Osteoblast (primary cell): ENCODE data around the gene TMEM59. TPM values are rescaled to one million over a fixed set of nuclear protein-coding genes. Genes with fewer than 3 reads are reported as not detected.

Experiments used
- DNase-seq: peaks from one replicate; pipeline ENCODE4 v3.0.0; 2011; ENCODE audit warnings: low spot score, mixed read lengths; ENCODE audit not compliant: insufficient read length; ENCODE audit errors: missing footprints
- H2AFZ ChIP-seq: 2 replicates; pipeline ENCODE4 v1.6.0; 2011; ENCODE audit warnings: mild to moderate bottlenecking, low read length
- H3K27ac ChIP-seq: 2 replicates; pipeline ENCODE4 v1.5.1; 2011; ENCODE audit warnings: mild to moderate bottlenecking, low read depth, low read length, moderate library complexity
- H3K27me3 ChIP-seq: 2 replicates; pipeline ENCODE4 v1.6.0; 2012; ENCODE audit warnings: mild to moderate bottlenecking, control low read depth, inconsistent platforms, low read length, moderate library complexity; ENCODE audit not compliant: insufficient read depth
- H3K36me3 ChIP-seq: 2 replicates; pipeline ENCODE4 v1.5.1; 2011; ENCODE audit warnings: mild to moderate bottlenecking, low read length, control low read depth, moderate library complexity; ENCODE audit not compliant: insufficient read depth
- H3K4me1 ChIP-seq: 2 replicates; pipeline ENCODE4 v1.5.1; 2011; ENCODE audit warnings: mild to moderate bottlenecking, low read length, control low read depth, moderate library complexity; ENCODE audit not compliant: insufficient read depth
- H3K4me2 ChIP-seq: 2 replicates; pipeline ENCODE4 v1.6.0; 2011; ENCODE audit warnings: mild to moderate bottlenecking, low read length; ENCODE audit not compliant: insufficient read depth
- H3K4me3 ChIP-seq: fragments of 200-600 bp; sonication (generic); 3 replicates; pipeline ENCODE4 v1.5.1; 2012; ENCODE audit warnings: mild to moderate bottlenecking, low read length, inconsistent platforms; ENCODE audit not compliant: insufficient read depth
- H3K79me2 ChIP-seq: 2 replicates; pipeline ENCODE4 v1.6.0; 2012; ENCODE audit warnings: mild to moderate bottlenecking, low read length, control low read depth, inconsistent platforms; ENCODE audit not compliant: insufficient read depth
- H3K9me3 ChIP-seq: 2 replicates; pipeline ENCODE4 v1.5.1; 2011; ENCODE audit warnings: low read depth, low read length, control low read depth
- H4K20me1 ChIP-seq: 2 replicates; pipeline ENCODE4 v1.6.0; 2012; ENCODE audit warnings: mild to moderate bottlenecking, low read length, control low read depth; ENCODE audit not compliant: insufficient read depth
- CTCF ChIP-seq: IDR thresholded peaks from 2 replicates; pipeline ENCODE4 v1.5.1; 2011; ENCODE audit warnings: mild to moderate bottlenecking, low read depth, low read length, moderate library complexity; ENCODE audit errors: extremely low read depth
- total RNA-seq: library from RNA; depleted of rRNA; stranded (reverse); fragments of >200 nt; gene quantifications from 2 replicates; pipeline ENCODE4 v1.2.3, GENCODE V29; 2012

TMEM59 gene
- total RNA-seq, 1 donor: 356 TPM

- no peak for TF ChIP-seq CTCF
- Histone ChIP-seq H3K9me3 (no peaks in the 10 kb centered on the region), H4K20me1 (no peaks in the 10 kb centered on the region), H3K4me3 (no peak overlapping the region), H3K4me1 (no peaks in the 10 kb centered on the region), H3K4me2 (no peak overlapping the region), H3K27ac (no peak overlapping the region), H2AFZ (no peak overlapping the region), H3K27me3 (no peaks in the 10 kb centered on the region), H3K36me3 (no peaks in the 10 kb centered on the region), H3K79me2 (no peaks in the 10 kb centered on the region)
- no peak for DNase-seq
Measured at GRCh38 chr1:54091666-54092065, 38.7 kb upstream of the TMEM59 start.

- Histone ChIP-seq H2AFZ (no peak overlapping the region), H3K4me2 (no peak overlapping the region), H3K27ac (no peak overlapping the region), H3K4me1 (no peaks in the 10 kb centered on the region), H3K4me3 (no peak overlapping the region), H3K36me3 (no peaks in the 10 kb centered on the region), H3K9me3 (no peaks in the 10 kb centered on the region), H3K27me3 (no peaks in the 10 kb centered on the region), H3K79me2 (no peaks in the 10 kb centered on the region), H4K20me1 (no peaks in the 10 kb centered on the region)
- TF ChIP-seq CTCF: no peak
- no peak for DNase-seq
Measured at GRCh38 chr1:54088385-54088784, 35.4 kb upstream of the TMEM59 start.

- Histone ChIP-seq H3K36me3 (no peaks in the 10 kb centered on the region), H3K4me3 (no peak overlapping the region), H4K20me1 (no peaks in the 10 kb centered on the region), H3K4me1 (no peaks in the 10 kb centered on the region), H3K4me2 (no peak overlapping the region), H3K27ac (no peak overlapping the region), H3K79me2 (no peaks in the 10 kb centered on the region), H3K27me3 (no peaks in the 10 kb centered on the region), H2AFZ (no peak overlapping the region), H3K9me3 (no peaks in the 10 kb centered on the region)
- TF ChIP-seq CTCF: no peak
- no peak for DNase-seq
Measured at GRCh38 chr1:54086754-54087153, 33.8 kb upstream of the TMEM59 start.

- no peaks in the 10 kb centered on the region for H3K9me3 ChIP-seq
- H3K4me2 ChIP-seq: no peak overlapping the region
- H3K27me3 ChIP-seq: no peaks in the 10 kb centered on the region
- H2AFZ ChIP-seq: no peak overlapping the region
- H3K4me3 ChIP-seq: no peak overlapping the region
- H3K79me2 ChIP-seq: no peaks in the 10 kb centered on the region
- TF ChIP-seq CTCF: no peak
- no peaks in the 10 kb centered on the region for H3K4me1 ChIP-seq
- no peak overlapping the region for H3K27ac ChIP-seq
- no peak for DNase-seq
- no peaks in the 10 kb centered on the region for H3K36me3 ChIP-seq
- no peaks in the 10 kb centered on the region for H4K20me1 ChIP-seq
Measured at GRCh38 chr1:54084794-54085193, 31.8 kb upstream of the TMEM59 start.
